CD1c-positive myeloid dendritic cell (primary cell): ENCODE measurements around the gene PRR35.
A peak's percentile ranks its signal among the peaks of the same experiment; 100 is the strongest.

ENCODE experiments used
- DNase-seq: peaks from one replicate; pipeline ENCODE4 v3.0.0-alpha.2; 2016; ENCODE audit errors: extremely low spot score

PRR35 gene

GRCh38 chr16:564690-565418 lies 4.7 kb downstream of the PRR35 start:
- no peak for DNase-seq

DNA sequence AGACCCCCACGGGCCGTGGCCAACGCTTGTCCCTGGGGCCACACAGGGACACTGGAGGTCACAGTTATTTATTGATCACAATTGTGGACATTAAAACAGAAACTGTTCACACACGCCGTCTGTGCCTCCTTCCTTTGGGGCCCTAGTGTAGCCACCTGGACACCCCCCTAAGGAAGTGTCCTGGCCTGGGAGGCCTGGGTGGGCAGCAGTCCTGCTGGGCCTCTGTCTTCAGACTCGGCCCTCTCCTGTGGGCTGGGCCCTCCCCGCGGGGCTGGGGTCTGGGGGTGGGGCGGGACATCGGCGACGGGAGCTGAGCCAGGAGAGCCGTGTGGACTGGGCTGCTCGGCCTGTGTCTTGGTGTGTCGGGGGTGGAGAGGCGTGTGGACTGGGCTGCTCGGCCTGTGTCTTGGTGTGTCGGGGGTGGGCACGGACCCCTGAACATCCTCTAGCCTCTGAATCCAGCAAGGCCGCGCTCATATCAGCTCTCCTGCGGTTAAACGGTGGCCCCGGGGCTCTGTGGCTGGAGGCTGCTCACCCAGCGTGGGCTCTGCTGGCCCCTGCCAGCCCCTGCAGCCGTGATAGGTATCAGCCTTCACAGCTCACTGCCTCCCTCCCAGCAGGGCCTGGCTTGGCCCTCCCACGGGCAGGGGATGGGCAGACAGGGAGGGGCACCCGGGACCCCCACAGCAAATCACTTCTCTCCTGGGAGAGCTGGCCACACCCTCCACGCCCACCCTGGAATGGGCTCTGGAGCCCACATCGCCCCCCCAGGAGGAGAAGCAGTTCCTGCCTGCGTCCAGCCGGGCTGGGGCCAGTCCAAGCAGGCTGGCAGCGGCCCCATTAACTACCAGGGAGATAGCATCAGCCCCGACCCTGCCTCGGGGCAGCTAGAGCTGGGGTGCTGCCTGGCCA lies 5.5 kb downstream of the PRR35 start:
- DNase-seq: no peak

- peak; percentile 45 for DNase-seq
These were observed 6.5 kb downstream of the PRR35 start, which contains the start of gene NHLRC4 for GRCh38 chr16:566475-567372. NHLRC4 (plus strand) TSS chr16:567005; CDS start chr16:568048, 1,043 bp downstream.

DNA sequence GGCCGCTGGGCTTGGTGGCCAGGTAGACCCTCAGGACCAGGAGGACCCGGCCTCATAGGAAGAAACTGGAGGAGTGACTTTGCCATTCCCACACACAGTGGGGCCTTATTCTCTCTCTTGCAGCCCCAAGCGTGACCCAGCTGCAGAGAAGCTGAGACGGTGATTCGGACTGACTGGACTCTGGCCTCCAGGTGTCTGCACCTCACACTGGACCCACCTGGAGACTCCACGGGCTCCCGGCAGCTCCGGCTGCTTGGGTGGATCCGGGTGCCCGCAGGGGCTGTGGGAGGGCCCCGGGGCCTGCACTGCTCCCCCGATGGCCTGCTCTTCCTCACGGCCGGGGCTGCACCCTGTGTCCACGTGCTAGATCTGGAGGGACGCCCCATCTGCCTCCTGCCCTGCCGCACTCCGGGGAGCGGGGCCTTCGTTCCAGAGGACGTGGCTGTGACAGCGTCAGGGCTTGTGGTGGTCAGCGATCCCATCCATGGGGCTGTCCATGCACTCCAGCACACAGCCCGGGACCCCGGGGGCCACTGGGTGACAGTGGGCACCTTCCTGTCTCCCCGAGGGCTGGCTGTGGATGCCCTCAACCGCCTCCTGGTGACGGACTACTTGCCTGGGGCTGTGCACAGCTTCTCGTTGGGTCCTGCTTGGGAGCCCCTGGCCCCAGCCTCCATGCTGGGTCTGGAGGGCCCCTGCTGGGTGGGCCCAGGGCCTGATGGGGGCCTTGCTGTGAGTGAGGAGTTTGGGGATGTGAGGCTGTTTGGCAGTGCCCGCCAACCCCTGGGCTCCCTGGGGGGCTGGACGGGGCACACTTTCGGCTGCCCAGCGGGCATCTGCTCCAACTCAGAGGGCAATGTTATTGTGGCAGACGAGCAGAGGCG lies 7.4 kb downstream of the PRR35 start:
- no peak for DNase-seq

- no peak for DNase-seq
These were observed 8.4 kb downstream of the PRR35 start for GRCh38 chr16:568401-569258.

DNA sequence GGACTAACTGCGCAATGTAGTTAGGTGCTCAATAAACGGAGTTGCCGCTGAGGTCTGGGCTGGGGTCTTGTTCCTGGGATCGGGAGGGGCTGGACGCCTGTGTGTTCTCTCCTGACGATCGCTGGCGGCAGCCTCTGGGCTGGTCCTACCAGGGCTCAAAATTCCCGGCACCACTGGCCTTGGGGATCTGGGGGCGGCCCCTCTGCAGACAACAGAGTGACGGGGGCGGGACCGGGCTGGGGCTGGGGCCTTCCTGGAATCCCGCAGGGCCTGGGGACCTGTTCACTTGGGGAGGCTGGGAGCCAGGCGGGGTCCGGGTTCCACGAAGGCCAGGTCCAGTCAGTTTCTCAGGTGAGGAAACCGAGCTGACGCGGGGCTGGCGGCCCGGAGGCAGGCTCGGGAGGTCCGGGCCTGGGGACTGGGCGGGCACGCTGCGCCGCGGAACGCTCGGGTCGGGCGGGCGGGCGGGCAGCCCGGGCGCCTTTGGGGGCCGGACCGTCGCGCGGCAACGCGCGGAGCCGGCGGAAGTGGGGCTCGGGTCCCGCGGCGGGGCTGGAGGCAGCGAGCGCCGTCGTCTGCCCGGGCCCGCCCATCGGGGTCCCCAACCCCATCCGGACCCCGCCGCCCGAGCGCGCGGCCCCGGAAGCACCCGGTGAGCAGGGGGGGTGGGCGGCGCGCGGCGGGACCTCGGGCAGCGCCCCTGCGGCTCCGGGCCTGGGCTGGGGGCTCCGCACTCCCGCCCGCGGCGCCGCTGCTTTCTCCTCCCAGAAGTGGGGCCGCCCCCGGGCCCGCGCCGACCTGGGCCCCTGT lies 9.5 kb downstream of the PRR35 start, which contains the start of gene PIGQ:
PIGQ (plus strand) TSS at position 524 of the 810 bp plus-strand sequence. CDS start 4,107 bp downstream, outside the sequence.
- peak; percentile 71 for DNase-seq

GRCh38 chr16:572865-573650 lies 12.9 kb downstream of the PRR35 start:
- no peak for DNase-seq

GRCh38 chr16:574021-574760 lies 14.0 kb downstream of the PRR35 start:
- no peak for DNase-seq

GRCh38 chr16:575354-576196 lies 15.4 kb downstream of the PRR35 start:
- no peak for DNase-seq

GRCh38 chr16:576197-576822 lies 16.1 kb downstream of the PRR35 start:
- no peak for DNase-seq

GRCh38 chr16:576823-577201 lies 16.6 kb downstream of the PRR35 start:
- no peak for DNase-seq

- no peak for DNase-seq
These were observed 17.6 kb downstream of the PRR35 start for GRCh38 chr16:577796-578195.

DNA sequence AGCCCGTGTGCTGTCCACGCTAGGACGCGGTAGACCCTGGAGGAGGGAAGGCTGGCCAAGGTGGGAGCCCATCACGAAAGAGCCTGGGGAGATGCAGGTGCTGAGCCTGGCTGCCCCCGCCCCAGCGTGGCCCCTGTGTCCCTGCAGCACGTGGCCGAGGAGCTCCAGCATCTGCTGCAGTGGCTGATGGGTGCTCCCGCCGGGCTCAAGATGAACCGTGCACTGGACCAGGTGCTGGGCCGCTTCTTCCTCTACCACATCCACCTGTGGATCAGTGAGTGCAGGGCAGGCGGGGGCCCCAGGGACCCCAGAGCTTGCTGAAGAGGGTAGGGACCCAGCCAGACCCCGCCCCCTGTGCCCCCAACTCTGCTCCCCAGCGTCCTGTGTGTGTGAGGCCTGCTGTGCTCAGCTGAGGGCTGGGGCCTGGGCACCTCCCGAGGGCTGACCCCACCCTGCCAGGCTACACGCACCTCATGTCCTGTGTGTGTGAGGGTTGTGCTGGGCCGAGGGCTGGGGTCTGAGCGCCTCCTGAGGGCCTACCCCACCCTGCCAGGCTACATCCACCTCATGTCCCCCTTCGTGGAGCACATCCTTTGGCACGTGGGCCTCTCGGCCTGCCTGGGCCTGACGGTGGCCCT lies 18.2 kb downstream of the PRR35 start:
- no peak for DNase-seq

- peak; percentile 78 for DNase-seq
These were observed 18.7 kb downstream of the PRR35 start for GRCh38 chr16:578870-579405.
